Measurements from ENCODE around the gene SHQ1.

DNA sequence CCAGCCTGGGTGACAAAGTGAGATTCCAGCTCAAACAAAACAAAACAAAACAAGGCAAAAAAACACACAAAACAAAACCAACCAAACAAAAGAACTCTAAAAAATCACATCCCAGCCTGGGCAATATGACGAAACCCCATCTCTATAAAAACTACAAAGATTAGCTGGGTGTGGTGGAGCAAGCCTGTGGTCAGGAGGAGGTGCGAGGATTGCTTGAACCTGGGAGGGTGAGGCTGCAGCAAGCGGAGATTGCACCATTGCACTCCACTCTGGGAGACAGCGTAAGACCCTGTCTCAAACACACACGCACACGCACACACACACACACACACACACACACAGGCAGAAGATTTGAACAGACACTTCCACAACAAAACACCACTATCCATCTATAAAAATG lies 99.6 kb downstream of the SHQ1 start:
- TF ChIP-seq POLR2AphosphoS5 (IDR thresholded peaks at IDR 0.05; ENCODE audit: borderline replicate concordance, low read depth, low read length) (no peak), EZH2 (IDR thresholded peaks at IDR 0.05) (no peak), FOXP2 (optimal IDR thresholded peaks at IDR 0.05; ENCODE audit: control extremely low read depth, extremely low read length, insufficient read depth) (no peak)

Measured in SK-N-MC (cell line).